Embryonic facial prominence (tissue), 1 donor: ENCODE data around the gene CSNK1G1.
"Not testable (repeated sequence)": the region's sequence is repeated elsewhere in the genome, so short reads cannot be mapped to it uniquely, and the experiment has no call there.

Source experiments
- DNase-seq: peaks from one replicate; pipeline ENCODE4 v3.0.0-alpha.2; 2016; ENCODE audit errors: extremely low spot score

The CSNK1G1 gene

GRCh38 chr15:64133623-64134344 lies 222.2 kb downstream of the CSNK1G1 start:
- no peak for DNase-seq

- no peak for DNase-seq
Measured at GRCh38 chr15:64132217-64132616, 223.8 kb downstream of the CSNK1G1 start.

- no peak for DNase-seq
Measured at GRCh38 chr15:64131547-64131946, 224.4 kb downstream of the CSNK1G1 start.

- DNase-seq: no peak
Measured at GRCh38 chr15:64130159-64130558, 225.8 kb downstream of the CSNK1G1 start.

GRCh38 chr15:64127521-64128270 lies 228.3 kb downstream of the CSNK1G1 start:
- DNase-seq: no peak

GRCh38 chr15:64125978-64126377 lies 230.0 kb downstream of the CSNK1G1 start:
- no peak for DNase-seq

GRCh38 chr15:64122936-64123351 lies 233.0 kb downstream of the CSNK1G1 start:
- DNase-seq: no peak

- no peak for DNase-seq
Measured at GRCh38 chr15:64122444-64122843, 233.5 kb downstream of the CSNK1G1 start.

- no peak for DNase-seq
Measured at GRCh38 chr15:64121614-64122013, 234.4 kb downstream of the CSNK1G1 start.

- not testable (repeated sequence) for DNase-seq
Measured at GRCh38 chr15:64120322-64120721, 235.7 kb downstream of the CSNK1G1 start.

- DNase-seq: no peak
Measured at GRCh38 chr15:64117759-64118487, 238.1 kb downstream of the CSNK1G1 start.
